ENCODE results near the gene MED23. TPM values are rescaled to one million over a fixed set of nuclear protein-coding genes. Genes with fewer than 3 reads are reported as not detected.

MED23 gene
- total and polyA plus RNA-seq, 2 experiments from 2014 or later: 8.6 to 23.6 TPM

DNA sequence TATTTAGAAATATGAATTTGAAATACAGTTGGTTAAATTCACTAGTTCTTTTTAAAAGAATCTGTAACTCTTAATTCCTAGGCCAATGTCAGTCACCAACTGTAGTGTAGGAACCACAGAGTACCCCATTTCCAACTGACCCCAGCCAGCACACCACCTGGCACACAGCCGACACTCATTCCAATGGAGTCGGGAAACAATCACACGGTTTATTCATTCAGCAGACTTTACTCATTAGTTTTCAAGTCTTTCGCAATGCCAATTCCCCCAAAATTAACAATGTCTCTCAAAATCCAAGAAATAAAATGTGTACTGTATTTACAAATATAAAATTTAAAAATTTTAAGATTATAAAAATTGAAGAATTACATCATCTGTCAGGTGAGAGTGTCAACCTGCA lies 41.5 kb downstream of the MED23 start:
- no peak overlapping the region for H2AFZ ChIP-seq
- no peaks in the 10 kb centered on the region; the same call in 1 of the 2 replicates for H3K36me3 ChIP-seq (ENCODE audit: insufficient read depth)
- Mint-ChIP-seq H3K27me3 (ENCODE audit: insufficient read depth, low read depth, poor library complexity) (no peaks in the 10 kb centered on the region), H3K36me3 (ENCODE audit: low read depth) (peaks cover 24% of the 10 kb centered on the region; the same call in 2 of the 3 replicates), H3K27ac (no peak overlapping the region), H3K4me1 (no peaks in the 10 kb centered on the region), H3K4me3 (no peak overlapping the region), H3K9me3 (no peaks in the 10 kb centered on the region)
- ATAC-seq (no peak), DNase-seq (ENCODE audit: low spot score) (no peak)
- H3K79me2 ChIP-seq (replicated peaks; ENCODE audit: insufficient read depth): no peaks in the 10 kb centered on the region
- H3K4me3 ChIP-seq: no peak overlapping the region
- no peaks in the 10 kb centered on the region for H3K27me3 ChIP-seq (ENCODE audit: insufficient read depth)
- no peak overlapping the region for H3K27ac ChIP-seq (ENCODE audit: low read depth)
- no peak overlapping the region for H3K4me2 ChIP-seq
- H3K9me2 ChIP-seq (ENCODE audit: insufficient read depth): no peaks in the 10 kb centered on the region
- no peaks in the 10 kb centered on the region for H3F3A ChIP-seq (replicated peaks; ENCODE audit: low read depth)
- H3K4me1 ChIP-seq (ENCODE audit: insufficient read depth): no peaks in the 10 kb centered on the region
- TF ChIP-seq, protein P1, sequence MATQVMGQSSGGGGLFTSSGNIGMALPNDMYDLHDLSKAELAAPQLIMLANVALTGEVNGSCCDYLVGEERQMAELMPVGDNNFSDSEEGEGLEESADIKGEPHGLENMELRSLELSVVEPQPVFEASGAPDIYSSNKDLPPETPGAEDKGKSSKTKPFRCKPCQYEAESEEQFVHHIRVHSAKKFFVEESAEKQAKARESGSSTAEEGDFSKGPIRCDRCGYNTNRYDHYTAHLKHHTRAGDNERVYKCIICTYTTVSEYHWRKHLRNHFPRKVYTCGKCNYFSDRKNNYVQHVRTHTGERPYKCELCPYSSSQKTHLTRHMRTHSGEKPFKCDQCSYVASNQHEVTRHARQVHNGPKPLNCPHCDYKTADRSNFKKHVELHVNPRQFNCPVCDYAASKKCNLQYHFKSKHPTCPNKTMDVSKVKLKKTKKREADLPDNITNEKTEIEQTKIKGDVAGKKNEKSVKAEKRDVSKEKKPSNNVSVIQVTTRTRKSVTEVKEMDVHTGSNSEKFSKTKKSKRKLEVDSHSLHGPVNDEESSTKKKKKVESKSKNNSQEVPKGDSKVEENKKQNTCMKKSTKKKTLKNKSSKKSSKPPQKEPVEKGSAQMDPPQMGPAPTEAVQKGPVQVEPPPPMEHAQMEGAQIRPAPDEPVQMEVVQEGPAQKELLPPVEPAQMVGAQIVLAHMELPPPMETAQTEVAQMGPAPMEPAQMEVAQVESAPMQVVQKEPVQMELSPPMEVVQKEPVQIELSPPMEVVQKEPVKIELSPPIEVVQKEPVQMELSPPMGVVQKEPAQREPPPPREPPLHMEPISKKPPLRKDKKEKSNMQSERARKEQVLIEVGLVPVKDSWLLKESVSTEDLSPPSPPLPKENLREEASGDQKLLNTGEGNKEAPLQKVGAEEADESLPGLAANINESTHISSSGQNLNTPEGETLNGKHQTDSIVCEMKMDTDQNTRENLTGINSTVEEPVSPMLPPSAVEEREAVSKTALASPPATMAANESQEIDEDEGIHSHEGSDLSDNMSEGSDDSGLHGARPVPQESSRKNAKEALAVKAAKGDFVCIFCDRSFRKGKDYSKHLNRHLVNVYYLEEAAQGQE (IDR thresholded peaks at IDR 0.05; ENCODE audit: unreplicated experiment): no peak
- TF ChIP-seq EZH2 (IDR thresholded peaks at IDR 0.05; ENCODE audit: low read depth, unreplicated experiment) (no peak), ZNF114 (CRISPR knock-in tag; IDR thresholded peaks at IDR 0.05) (no peak), CREB1 (CRISPR knock-in tag; IDR thresholded peaks at IDR 0.05; ENCODE audit: low read depth) (no peak), POLR2AphosphoS5 (IDR thresholded peaks at IDR 0.05; ENCODE audit: low read depth) (no peak), JUNB (IDR thresholded peaks at IDR 0.05; ENCODE audit: unreplicated experiment) (no peak), ZNF331 (CRISPR knock-in tag; IDR thresholded peaks at IDR 0.05; ENCODE audit: low read depth) (no peak), STAT1 (IDR thresholded peaks at IDR 0.05; ENCODE audit: unreplicated experiment) (no peak), NANOG (IDR thresholded peaks at IDR 0.05; ENCODE audit: borderline replicate concordance) (no peak), EZH2phosphoT487 (IDR thresholded peaks at IDR 0.05; ENCODE audit: unreplicated experiment) (no peak)
- TF ChIP-seq, protein P2, sequence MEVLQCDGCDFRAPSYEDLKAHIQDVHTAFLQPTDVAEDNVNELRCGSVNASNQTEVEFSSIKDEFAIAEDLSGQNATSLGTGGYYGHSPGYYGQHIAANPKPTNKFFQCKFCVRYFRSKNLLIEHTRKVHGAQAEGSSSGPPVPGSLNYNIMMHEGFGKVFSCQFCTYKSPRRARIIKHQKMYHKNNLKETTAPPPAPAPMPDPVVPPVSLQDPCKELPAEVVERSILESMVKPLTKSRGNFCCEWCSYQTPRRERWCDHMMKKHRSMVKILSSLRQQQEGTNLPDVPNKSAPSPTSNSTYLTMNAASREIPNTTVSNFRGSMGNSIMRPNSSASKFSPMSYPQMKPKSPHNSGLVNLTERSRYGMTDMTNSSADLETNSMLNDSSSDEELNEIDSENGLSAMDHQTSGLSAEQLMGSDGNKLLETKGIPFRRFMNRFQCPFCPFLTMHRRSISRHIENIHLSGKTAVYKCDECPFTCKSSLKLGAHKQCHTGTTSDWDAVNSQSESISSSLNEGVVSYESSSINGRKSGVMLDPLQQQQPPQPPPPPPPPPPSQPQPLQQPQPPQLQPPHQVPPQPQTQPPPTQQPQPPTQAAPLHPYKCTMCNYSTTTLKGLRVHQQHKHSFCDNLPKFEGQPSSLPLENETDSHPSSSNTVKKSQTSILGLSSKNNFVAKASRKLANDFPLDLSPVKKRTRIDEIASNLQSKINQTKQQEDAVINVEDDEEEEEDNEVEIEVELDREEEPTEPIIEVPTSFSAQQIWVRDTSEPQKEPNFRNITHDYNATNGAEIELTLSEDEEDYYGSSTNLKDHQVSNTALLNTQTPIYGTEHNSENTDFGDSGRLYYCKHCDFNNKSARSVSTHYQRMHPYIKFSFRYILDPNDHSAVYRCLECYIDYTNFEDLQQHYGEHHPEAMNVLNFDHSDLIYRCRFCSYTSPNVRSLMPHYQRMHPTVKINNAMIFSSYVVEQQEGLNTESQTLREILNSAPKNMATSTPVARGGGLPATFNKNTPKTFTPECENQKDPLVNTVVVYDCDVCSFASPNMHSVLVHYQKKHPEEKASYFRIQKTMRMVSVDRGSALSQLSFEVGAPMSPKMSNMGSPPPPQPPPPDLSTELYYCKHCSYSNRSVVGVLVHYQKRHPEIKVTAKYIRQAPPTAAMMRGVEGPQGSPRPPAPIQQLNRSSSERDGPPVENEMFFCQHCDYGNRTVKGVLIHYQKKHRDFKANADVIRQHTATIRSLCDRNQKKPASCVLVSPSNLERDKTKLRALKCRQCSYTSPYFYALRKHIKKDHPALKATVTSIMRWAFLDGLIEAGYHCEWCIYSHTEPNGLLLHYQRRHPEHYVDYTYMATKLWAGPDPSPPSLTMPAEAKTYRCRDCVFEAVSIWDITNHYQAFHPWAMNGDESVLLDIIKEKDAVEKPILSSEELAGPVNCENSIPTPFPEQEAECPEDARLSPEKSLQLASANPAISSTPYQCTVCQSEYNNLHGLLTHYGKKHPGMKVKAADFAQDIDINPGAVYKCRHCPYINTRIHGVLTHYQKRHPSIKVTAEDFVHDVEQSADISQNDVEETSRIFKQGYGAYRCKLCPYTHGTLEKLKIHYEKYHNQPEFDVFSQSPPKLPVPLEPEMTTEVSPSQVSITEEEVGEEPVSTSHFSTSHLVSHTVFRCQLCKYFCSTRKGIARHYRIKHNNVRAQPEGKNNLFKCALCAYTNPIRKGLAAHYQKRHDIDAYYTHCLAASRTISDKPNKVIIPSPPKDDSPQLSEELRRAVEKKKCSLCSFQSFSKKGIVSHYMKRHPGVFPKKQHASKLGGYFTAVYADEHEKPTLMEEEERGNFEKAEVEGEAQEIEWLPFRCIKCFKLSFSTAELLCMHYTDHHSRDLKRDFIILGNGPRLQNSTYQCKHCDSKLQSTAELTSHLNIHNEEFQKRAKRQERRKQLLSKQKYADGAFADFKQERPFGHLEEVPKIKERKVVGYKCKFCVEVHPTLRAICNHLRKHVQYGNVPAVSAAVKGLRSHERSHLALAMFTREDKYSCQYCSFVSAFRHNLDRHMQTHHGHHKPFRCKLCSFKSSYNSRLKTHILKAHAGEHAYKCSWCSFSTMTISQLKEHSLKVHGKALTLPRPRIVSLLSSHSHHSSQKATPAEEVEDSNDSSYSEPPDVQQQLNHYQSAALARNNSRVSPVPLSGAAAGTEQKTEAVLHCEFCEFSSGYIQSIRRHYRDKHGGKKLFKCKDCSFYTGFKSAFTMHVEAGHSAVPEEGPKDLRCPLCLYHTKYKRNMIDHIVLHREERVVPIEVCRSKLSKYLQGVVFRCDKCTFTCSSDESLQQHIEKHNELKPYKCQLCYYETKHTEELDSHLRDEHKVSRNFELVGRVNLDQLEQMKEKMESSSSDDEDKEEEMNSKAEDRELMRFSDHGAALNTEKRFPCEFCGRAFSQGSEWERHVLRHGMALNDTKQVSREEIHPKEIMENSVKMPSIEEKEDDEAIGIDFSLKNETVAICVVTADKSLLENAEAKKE (CRISPR knock-in tag; IDR thresholded peaks at IDR 0.05): no peak
- TF ChIP-seq, protein P3, sequence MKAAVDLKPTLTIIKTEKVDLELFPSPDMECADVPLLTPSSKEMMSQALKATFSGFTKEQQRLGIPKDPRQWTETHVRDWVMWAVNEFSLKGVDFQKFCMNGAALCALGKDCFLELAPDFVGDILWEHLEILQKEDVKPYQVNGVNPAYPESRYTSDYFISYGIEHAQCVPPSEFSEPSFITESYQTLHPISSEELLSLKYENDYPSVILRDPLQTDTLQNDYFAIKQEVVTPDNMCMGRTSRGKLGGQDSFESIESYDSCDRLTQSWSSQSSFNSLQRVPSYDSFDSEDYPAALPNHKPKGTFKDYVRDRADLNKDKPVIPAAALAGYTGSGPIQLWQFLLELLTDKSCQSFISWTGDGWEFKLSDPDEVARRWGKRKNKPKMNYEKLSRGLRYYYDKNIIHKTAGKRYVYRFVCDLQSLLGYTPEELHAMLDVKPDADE (IDR thresholded peaks at IDR 0.05): no peak
- TF ChIP-seq, protein P4, sequence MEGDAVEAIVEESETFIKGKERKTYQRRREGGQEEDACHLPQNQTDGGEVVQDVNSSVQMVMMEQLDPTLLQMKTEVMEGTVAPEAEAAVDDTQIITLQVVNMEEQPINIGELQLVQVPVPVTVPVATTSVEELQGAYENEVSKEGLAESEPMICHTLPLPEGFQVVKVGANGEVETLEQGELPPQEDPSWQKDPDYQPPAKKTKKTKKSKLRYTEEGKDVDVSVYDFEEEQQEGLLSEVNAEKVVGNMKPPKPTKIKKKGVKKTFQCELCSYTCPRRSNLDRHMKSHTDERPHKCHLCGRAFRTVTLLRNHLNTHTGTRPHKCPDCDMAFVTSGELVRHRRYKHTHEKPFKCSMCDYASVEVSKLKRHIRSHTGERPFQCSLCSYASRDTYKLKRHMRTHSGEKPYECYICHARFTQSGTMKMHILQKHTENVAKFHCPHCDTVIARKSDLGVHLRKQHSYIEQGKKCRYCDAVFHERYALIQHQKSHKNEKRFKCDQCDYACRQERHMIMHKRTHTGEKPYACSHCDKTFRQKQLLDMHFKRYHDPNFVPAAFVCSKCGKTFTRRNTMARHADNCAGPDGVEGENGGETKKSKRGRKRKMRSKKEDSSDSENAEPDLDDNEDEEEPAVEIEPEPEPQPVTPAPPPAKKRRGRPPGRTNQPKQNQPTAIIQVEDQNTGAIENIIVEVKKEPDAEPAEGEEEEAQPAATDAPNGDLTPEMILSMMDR (conservative IDR thresholded peaks at IDR 0.05; ENCODE audit: low read depth in 2 of 2): no peak
- no peaks in the 10 kb centered on the region for H4K20me1 ChIP-seq (replicated peaks; ENCODE audit: insufficient read depth)
